DMS153 treated with DMSO at 0.1 percent for 48 hours (cell line): ENCODE results near the gene PACRG.

Source experiments
- DNase-seq: peaks from one replicate; lab custom pipeline; 2025; ENCODE audit not compliant: unreplicated experiment; lab: John Stamatoyannopoulos, UW

The PACRG gene

DNA sequence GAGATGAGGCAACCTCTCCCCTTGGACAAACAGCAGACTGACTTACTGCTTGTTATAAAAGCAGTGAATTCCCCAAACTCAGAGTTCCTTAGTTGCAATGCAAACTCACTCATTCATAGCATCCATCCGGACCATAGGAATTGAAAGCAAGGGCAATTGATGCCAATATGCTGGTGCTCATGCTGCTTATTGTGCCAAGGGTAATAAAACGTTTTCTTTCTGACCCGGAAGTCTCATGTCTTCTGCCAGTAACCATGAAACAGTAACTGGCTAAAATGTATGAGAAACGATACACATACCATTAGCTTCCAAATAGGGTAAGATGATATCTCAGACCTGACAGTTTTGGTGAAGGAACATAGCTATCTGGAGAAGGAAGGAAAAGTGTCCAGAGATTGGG is 18.3 kb upstream of the PACRG start:
- DNase-seq, result no peak

DNA sequence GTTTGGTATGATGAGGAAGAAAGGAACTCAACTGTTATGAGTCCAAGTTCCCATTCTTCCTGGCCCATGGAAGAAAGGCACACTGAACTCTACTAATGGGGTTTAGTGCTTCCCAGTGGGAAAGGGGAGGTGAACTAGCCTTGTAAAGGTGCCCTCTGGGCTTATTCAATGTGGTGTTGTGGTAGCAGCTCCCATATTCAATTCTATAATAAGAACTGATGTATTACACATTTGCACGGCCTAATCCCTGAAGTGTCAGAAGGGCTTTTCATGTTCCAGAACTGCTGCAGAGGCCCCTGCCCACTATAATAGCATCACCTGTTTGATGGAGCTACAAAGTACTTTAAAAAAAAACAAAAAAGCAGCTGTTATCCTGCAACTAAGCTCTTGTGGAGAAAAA is 17.4 kb upstream of the PACRG start:
- no peak for DNase-seq

DNA sequence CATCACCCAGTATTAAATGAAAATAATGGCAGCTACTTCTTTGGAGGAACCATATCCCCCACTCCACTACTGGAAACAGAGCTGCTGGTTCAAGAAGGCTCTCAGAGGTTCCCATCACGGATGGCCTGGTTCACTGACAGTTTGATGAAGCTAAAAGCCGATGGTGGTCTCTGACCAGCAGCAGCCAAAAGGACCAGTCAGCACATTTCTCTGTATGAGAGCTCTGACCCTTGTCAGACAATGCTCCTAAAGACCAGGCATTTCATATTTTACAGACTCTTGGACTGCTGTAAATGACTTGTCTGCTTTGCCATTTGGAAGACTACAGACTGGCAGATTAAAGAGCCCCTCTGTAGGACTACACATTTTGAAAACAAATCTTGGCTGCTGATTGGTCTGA is 16.8 kb upstream of the PACRG start:
- DNase-seq, result no peak

DNA sequence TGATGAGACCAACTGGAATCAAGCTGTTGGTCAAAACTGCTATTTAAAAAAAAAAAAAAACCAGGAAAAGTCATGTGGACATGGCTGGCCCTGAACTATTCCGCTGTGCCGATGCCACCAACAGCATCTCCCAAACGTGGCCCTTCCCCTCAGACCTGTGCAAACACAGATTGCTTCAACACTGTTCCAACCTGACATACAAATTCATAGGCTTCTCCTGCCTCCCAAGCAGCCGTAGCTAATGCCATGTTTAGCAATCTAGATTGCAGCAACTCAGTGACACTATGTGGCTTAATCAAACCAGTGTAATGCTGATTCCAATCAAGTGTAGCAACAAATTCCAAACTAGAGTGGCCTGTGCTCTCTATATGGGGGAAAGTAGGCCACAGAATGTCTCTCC is 16.4 kb upstream of the PACRG start:
- no peak for DNase-seq

DNA sequence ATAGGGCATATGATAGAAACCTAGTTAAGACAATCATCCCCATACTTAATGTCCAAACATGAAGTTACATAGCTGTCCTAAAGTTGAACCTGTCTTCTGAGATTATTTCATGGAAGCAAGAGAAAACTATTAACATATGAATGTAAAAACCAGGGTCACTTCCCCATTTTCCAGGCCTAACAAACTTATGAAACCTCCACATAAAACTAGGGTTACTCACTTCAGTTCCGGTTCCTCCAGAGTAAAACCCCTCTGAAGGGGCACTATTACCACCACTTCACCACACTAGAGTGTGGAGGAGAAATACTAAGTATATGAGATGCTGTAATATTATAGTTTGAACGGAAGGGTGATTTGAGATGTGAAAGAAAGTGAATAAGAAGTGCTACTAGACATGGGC is 15.1 kb upstream of the PACRG start:
- DNase-seq, result no peak

DNA sequence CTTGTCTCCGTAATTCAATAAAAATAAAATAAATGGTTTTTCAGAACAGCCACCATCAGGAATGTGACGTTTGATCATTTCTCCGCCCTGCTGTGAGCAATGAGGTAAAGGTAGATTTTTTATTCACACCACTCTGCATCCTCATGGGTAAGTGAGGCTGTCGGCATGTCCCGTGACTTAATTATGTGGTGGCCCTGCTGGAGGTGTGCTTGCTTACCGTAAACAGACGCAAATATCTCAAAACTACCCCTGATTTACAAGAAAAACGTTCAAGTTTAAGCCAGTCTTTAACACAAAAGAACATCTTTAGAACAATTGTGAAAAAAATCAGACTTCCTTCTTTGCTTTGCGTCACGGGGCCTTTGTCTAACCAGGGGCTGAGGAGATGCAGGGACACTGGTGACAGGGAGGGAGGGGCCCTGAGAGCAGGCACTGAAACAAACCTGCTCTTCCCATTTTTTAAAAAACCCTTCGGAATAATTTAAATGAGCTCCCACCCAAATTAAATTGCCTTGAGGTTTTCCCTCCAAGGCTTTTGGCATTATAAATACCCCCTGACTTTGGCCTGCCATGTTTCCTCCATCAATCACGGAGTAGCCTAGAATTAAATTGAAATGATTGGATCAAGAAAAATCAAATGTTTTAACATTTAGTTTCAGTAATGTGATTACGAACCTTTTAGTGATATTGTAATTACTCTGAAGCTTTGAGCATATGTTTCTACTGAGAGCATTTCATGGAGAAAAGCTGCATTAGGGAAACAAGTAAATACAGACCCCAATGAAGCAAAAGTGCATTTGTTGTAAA is 13.6 kb upstream of the PACRG start:
- DNase-seq, result no peak

DNA sequence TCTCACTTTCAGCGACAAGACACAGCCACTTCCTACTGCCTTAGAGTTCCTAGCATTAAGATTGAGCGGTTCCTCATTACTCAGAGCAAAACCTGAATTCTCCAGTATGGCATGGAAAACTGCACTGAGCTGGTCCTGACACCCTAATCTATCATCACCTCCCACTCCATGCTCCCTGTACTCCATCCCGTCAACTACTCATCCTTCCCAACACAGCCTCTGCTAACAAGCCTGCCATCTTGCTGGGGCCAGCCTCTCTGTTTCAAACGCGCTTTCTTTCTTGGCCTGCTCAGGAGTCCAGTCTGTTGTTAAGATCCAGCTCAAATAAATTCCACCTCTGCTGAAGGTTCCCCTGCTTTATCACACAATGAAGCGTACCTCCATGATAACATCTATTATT is 12.2 kb upstream of the PACRG start:
- no peak for DNase-seq

DNA sequence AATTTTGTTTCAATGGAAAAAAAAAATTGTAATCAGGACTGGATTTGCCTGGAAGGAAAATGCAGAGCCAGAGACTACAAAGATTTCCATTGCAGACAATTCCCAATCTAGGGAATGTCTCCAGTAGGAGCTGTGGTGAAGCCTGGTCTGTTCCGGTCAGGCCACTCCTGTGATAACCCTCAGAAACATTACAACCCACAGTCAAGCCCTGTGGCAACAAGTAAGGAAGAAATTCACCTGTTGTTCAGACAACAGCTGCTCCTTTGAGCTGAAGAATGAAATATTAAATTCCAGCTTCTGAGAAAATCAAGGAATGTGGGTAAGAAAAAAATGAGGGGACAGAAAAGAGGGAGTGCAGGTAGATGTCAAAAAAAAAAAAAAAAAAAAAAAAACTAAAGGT is 8.2 kb upstream of the PACRG start:
- no peak for DNase-seq

DNA sequence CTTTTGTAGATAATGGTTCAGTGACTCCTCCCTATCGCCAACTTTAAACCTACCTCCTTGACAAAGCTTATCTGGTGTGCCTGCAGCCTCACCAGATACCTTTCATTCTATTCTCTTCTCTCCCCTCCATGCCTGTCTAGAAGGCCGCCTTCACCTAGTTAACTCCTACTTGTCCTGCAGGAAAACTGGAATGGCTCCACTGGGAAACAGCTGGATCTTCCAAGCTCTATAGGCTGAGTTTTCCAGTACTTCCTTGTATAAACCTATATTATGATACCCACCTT is 6.4 kb upstream of the PACRG start:
- DNase-seq, result no peak

DNA sequence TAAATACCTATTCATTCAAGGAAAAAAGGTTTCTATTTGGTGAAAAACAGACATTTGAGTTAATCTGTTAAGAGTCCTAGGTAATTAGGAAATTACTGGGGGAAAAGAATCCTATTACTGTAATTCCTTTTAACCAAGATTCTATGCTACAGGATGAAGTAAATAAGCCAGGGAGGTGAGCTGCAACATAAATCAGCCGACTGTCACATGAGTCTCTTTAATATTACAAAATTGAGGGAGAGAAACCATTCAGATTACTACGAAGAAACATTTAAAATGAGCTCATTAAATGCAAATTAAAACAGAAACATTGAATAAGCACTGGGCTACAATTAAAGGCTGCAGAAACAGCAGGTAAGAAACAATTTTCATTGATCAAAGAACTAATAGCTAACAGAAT is 5.5 kb upstream of the PACRG start:
- DNase-seq, result no peak

DNA sequence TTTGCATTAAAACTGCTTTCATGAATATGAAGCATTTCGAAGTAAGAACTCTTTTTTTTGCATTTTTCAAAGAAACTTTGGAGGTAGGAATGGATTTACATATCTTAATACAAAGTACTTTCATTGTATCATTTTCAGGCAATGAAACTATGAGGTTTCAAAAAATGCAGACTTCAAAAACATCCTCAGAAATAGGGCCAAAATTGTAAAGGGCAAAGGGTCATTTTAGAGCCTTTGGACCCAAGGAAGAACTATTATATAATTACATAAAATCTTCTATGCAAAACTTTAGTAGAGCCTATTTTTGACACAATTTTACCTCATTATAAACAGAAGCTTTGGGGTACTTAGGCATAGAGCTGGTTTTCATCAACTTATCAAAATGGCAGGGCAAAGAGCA is 5.1 kb upstream of the PACRG start:
- DNase-seq, result no peak

DNA sequence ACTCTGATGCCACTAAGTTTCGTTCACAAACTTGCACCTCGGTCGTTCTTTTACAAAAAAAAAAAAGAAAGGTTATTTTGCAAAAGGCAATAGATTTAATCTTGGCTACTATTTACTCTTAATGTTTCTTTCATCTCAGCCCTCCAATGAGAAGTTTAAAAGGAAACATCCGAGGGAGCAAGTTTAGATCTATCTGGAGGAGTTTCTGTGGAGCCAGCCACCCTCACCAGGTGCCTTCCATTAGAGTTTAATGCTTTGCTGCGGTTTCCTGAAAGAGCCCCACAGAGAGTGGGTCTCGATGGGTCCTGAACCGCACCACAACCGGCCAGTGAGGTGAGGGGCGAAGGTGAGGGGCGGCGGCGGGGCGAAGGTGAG is 840 bp upstream of the PACRG start:
- no peak for DNase-seq

DNA sequence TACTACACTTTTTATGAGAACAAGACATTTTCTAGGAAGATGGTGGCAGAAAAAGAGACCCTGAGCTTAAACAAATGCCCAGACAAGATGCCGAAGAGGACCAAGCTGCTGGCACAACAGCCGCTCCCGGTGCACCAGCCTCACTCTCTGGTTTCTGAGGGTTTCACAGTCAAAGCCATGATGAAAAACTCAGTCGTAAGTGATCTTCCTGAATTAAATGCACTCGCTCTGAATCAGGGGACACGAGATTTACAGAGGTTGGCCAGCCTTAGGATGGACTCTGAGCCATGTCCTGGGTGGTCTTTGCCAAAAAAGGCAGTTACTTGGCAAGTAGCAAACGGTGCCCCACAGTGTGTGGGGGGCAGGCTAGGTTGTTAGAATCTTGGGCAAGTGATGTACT is 423 bp downstream of the PACRG start:
- no peak for DNase-seq

DNA sequence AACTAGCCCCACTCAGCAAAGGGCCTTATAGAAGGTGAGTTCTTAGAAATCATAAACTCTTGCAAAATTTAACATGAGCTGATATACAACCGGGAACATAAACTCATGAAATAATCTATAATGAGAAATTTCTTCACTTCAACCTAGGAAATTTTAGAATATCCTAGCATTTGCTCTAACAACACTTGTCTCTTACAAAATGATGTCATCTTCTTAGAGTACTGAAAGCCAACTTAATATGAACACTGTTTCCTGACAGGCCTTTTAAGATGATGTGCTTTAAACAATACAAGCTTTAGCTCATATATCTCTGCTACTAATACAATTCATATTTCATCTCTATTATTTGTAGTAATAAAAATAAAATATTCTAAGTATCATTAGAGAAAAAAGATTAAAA is 932 bp downstream of the PACRG start:
- DNase-seq, result no peak

DNA sequence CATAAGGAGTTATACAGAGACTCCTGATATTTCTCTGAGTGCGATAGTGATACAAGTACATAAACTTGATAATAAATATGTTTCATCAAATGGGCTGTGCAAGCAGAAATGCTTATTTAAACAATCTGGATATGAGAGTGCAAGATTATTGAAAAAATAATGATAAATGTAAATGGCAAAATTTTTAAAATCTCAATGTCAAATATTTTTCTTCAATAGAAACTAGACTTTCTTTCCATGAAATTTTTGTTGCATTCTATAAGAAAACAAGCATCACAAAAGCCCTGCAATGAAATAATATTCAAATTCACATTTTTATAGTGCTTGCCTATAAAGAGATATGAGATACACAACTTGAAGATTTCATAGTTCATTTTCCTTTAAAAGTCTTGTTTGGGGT is 2.7 kb downstream of the PACRG start:
- DNase-seq, result no peak

DNA sequence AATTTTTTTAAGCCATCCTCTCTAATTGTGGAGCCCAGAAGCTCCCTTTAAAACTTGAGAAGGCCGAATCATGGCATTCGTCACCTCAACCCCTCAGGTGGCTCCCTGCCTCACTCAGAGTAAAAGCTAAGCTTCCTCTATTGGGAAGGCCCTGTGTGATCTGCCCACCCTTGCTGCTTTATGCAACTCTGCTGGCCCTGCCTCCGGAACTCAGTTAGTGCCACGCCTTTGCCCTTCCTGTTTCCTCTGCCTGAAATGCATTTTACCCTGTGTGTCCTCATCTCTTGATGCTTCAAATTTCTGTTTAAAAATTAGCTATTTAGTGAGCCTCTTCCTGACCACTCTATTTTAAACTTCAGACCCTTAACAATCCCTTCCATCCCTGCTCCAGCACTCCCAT is 5.7 kb downstream of the PACRG start:
- no peak for DNase-seq

DNA sequence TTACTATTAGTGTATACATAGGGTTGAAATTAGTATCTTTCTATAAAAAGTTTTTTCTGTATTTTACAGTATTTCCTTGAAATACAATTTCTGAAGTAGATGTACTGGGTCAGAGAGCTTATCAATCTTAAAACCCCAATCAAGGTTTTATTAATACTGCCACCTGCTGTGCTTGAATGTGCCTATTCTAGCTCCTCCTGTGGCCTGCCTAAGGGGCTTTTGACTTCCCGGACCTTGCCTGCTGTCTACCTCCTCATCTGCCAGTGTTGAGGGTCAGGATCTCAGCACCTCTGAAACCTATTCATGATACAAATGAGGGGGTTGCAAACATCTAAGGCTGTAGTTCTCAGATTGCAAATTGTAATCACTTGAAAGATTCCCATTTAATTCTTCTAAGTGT is 9.2 kb downstream of the PACRG start:
- DNase-seq, result no peak

DNA sequence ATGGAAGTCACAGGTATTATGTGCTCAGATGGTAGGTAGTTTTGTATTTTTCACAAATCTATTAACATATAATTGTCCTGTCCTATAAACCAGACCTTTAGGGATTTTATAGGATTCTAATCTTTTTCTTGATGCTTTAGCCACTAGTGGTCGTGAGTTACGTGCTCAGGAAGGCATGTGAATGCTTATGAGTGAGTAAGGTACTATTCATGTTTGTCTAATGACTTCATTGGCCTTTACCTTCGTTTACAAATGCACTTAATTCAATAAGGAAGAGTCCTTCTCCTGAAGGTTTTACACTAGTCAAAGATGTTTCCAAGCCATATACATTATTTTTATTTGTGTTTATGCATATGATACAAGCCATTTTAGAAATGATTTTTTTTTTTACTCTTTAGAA is 23.0 kb downstream of the PACRG start:
- DNase-seq, result no peak

DNA sequence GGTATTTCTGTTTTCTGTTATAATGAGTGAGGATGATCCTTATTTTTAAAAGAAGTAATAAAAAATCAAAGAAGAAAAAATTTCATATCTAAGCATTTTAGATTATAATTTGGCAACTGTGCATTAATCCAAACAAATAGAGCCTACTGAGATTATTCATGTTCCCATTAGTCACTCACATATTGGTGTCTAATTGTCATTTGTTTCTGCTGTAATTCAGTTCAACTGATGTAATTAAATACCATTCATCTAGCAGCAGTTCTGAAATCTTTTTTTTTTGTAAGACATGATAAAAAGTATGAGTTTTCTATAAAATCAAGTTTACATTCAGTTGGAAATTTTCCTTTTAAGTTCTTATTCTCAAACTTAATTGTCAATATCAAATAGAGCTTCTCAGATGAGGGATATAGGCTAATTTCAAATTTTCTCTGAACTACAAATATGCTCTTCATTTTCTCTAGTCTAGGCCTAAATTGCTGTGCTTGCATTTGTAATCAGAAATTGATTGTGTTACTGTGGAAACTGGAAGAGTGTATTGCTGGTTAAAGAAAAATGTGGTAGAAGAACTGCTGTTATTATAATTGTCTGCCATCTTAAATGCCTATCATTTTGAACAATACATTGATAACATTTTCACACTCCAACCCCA is 23.6 kb downstream of the PACRG start:
- DNase-seq, result no peak

DNA sequence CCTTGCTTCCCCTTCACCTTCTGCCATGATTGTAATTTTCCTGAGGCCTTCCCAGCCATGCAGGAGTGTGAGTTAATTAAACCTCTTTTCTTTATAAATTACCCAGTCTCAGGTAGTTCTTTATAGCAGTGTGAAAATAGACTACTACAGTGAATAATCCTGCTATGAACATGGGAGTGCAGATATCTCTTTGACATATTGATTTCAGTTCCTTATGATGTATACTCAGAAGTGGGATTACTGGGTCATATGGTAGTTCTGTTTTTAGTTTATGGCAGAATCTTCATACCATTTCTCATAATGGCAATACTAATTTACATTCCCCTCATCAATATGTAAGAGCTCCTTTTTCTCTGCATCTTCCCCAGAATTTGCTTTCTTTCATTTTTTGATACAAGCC is 26.0 kb downstream of the PACRG start:
- no peak for DNase-seq

DNA sequence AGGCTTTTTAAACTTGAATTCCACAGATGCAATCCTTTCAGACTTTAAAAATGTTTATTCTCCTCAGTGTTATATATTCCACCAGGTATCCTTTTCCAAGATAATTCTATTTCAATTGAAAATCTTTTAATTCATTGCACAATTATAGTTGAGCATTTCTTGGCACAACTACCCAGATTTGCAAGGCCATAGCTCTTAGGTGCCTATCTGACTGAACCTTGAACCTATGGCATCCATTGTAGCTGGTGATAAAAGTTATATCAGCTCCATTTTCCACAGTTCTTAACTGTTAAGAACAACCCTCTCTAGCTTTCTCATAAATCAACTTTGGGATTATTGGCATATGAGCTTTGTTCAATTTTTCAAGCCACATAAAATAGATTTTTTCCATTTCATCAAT is 42.4 kb downstream of the PACRG start:
- no peak for DNase-seq

DNA sequence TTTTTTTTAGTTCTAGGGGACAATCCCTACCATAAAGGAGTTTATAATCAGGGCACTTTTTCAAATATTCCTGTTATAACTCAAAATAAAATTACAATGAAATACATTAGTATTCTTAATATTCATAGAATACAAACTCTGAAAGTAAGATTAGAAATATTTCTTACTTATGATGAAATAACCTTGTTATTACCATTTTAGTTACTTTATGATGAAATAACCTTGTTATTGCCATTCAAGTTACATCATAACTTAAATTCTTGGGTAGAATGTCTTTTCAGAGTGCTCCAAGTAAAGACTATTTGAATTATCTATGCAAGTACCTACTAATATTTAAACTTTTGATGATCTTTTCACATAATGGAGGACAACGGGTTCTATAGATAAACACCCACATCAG is 43.2 kb downstream of the PACRG start:
- no peak for DNase-seq

DNA sequence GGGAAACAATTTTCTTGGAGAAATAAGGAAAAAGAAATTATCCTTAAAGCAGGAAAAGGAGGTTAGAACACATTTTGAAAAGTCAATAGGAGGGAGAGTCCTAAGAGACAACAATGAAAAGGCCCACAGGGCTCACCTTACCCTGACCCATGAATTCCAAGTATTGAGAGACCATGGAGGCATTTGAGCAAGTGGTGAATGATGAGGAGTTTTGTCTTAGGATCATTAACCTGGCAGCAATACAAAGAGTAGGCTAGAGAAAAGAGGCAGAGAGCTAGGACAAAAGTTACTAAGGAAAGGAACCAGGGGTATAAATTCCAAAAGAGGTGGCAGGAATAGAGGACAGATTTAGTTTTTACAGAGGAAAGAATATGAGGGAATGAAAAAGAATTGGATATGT is 44.7 kb downstream of the PACRG start:
- no peak for DNase-seq
